Ecto neural progenitor cell (in vitro differentiated cells): ENCODE measurements around the gene FCGR2B.
"Not testable (repeated sequence)": the region's sequence is repeated elsewhere in the genome, so short reads cannot be mapped to it uniquely, and the experiment has no call there.

ENCODE experiments used
- DNase-seq: peaks from one replicate; pipeline ENCODE4 v3.0.0-alpha.2; 2018; ENCODE audit warnings: low spot score

The FCGR2B gene

GRCh38 chr1:161706113-161706481, 43.2 kb downstream of the FCGR2B start:
- DNase-seq = no peak

DNA sequence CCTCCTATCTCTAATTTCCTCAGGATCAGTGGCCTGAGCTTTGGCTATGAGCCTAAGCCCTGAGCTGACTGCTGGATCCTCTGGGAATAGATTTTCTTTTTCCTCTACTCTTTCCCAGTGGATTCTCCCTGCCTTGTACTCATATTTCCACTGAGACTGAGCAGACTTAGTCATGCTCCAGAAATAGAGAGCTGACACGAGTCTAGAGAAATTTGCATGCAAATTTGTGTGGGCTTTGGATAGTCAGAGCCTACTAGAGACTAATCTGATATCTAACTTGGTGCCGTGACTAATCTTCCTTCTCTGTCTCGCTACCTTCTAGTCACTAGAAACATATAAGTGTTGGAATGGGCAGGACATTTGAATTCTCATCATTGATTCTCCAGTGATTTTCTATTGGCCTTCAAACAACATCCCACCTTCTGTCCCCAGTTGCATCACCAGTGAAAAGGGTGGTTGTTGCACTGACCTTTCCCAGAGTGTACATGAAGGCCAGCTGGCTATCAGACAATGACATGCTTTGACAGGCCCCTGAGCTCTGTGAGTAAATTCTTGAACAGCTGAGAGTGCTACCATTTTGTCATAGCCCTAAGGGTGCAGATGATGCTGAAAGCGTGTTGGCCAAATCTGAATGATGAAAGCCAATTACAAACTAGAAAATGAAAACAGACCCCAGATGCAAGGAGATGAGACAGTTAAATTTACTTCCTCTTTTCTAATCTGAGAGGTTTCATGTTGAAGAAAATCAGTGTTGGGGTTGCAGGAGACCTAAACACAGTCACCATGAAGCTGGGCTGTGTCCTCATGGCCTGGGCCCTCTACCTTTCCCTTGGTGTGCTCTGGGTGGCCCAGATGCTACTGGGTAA, 43.8 kb downstream of the FCGR2B start, which contains the start of gene FCRLA:
Gene FCRLA (plus strand): TSS at position 748 of the 866 bp plus-strand sequence. CDS start 36 bp downstream, at position 784.
- no peak for DNase-seq

GRCh38 chr1:161707503-161707902, 44.6 kb downstream of the FCGR2B start:
- DNase-seq = no peak

DNA sequence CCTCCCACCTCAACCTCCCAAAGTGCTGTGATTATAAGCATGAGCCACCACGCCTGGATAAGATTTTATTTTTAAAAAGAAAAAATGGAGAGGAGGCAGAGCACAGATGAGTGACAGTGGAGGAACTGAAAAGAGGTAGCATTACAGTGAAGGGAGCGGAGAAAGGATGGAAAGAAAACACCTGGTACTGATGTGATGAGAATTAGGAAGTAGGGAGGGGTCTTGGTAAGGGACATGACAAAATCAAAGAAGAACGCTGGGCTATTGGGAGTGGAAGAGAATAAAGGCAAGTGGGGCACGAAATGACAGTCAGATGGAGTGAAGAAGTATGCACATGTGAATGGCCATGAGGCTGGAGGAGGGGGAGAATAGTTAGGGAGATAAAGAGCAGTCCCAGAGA, 46.4 kb downstream of the FCGR2B start:
- DNase-seq = no peak

DNA sequence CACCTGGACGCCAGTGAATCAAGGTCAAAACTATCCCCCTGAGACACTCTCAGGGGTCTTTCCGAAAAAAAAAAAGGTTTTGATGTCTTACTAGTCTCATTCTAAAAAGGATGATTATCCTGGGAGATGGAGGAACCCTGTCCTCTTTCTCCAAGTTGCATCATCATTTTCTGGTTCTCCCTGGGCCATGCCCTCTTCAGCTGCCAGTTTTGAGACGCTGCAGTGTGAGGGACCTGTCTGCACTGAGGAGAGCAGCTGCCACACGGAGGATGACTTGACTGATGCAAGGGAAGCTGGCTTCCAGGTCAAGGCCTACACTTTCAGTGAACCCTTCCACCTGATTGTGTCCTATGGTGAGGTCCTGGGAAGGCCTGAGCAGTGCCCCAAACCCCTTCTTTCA, 47.6 kb downstream of the FCGR2B start:
- DNase-seq = no peak

DNA sequence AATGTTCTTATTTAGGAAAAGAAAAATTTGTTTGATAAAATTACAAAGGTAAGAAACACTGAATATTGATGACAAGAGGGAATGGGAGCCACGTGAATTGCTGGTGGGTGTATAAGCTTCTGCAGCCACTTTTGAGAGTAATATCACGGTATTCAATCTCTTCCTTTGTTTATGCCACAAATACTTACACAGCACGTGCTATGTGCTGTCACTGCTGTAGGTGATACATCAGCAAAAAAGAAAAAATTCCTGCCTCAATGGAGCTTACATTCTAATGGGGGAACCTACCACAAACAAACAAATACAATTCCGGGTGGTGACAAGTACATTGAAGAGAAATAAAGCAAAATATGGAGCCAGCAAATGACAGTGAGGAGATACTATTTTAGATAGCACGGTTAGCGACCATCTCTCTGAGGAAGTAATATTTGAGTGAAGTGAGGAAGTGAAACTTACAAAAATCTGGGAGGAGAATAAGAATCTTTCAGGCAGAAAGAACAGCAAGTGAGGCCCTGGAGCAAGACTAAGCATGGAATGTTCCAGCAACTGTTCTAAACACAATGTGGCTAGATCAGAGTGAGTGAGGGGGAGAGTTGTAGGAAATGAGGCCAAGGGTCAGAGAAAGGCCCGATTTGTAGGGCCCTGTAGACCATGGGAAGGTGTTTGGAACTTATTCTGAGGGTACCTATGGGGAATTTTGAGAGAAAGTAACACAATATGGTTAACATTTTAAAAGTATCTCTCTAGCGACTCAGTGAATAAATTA, 55.8 kb downstream of the FCGR2B start:
- DNase-seq = no peak

DNA sequence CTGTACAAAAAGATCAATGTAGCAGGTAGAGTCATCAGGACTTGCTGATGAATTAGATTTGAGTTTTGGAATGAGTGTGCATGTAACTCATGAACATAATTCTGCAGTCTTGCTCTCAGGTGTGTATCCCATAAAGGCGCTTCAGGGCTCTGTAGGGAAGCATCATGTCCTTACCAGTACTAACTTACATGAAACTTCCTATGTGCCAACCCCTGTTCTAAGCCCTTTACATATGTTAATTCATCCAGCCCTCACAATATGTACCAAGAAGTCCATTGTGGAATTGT, 56.3 kb downstream of the FCGR2B start:
- no peak for DNase-seq

- DNase-seq = no peak
These were observed 57.5 kb downstream of the FCGR2B start for GRCh38 chr1:161720422-161720821.

GRCh38 chr1:161720956-161721737, 58.2 kb downstream of the FCGR2B start, which contains the start of gene FCRLB:
Gene FCRLB, plus strand, starts transcription at chr1:161721544. Its CDS starts 1,129 bp downstream, at chr1:161722673.
- DNase-seq = no peak

DNA sequence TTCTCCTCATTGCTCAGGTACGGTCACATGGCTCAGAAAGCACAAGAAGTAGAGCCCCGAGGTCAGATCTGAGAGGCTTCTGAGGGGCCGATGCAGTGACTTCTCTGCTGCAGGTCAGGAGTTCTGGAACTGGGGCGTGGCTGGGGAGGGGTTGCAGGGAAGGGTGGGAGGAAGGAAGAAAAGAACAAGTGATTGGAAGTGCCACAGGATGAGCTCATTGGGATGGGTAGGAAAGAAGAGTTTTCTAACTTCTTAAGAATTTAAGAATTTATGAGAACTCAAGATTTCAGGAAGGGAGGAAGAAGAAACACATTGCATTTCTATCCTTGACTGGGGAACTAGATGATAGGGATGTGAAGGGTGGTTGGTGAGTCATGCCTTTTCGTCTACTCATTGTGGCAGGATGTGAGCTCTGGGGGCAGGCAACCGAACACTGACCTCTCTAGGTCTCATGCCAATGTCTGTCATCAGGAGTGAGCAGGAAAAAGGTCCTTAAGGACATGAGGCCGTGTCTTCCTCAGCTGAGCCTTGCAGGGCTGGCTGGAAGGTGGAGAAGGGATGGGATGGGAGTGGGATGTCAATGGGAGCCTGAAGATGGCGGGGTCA, 58.9 kb downstream of the FCGR2B start:
- no peak for DNase-seq

GRCh38 chr1:161722406-161722805, 59.5 kb downstream of the FCGR2B start:
- no peak for DNase-seq

DNA sequence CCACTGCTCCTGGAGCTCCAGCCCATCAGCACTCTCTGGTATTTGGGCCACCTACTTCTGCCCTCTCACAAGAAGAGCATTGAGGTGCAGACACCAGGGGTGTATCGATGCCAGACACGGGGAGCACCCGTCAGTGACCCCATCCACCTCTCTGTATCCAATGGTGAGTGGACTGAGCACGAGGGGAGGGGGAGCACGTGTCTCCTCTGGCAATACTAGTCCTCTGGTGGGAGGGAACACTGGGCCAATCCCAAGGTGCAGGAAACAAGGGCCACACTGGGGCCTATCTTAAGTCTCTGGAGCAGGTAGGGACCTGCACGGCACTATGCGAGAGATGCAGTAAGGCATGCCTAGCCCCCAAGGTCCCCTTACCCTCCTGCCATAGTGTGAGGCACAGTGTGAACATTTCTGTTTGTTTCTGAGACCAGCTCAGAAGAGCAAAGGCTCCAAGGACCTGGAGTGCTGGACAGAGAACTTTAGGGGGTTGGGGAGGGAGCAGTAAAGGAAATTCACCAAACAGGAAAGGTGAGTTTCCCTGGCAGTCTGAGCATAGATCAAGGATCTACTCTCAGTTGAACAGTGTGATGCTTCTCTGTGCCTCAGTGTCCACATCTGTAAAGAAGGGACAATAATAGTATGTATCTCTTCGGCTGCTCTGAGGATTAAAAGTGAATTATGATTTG, 60.7 kb downstream of the FCGR2B start:
- DNase-seq = no peak

DNA sequence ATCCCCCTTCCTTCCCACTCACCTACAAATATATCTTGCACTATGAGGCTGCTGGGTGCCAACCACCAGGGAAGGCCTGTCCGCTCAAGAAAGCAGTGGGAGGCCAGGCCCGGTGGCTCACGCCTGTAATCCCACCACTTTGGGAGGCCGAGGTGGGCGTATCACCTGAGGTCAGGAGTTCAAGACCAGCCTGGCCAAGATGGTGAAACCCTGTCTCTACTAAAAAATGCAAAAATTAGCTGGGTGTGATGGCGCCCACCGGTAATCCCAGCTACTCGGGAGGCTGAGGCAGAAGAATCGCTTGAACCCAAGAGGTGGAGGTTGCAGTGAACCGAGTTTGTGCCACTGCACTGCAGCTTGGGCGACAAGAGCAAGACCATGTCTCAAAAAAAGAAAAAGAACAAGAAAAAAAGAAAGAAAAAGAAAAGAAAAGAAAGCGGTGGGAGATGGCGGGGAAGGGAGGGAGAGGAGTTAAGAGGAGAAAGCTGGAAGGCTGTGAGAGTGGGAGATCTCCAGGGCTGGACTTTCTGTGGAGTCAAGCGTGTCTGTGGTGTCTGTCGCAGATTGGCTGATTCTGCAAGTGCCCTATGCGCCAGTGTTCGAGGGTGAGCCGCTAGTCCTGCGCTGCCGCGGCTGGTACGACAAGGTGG, 62.4 kb downstream of the FCGR2B start:
- DNase-seq = not testable (repeated sequence)

DNA sequence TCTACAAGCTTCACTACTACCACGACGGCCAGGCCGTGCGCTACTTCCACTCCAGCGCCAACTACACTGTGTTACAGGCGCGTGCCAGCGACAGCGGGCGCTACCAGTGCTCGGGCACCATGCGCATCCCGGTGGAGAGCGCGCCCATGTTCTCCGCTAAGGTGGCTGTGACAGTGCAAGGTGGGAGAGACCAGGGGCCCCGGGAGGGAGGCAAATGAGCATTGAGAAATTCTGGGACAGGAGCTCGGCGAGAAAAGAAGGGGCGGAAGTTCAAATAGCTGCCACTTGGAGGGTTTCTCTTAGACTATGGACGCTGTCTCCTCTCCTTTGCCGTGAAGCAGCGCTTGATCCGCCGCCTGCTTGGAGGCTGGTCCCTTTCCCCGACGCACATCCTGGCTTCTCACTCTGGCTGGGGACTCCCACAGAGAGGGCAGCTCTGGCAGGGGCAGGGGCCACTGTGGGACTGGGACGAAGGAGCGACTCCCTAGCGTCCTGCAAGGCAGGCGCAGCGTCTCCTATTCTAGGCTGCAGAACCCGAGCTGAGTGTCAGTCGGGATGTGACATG, 63.0 kb downstream of the FCGR2B start:
- peak; percentile 73 for DNase-seq

- DNase-seq = peak; percentile 88
These were observed 63.7 kb downstream of the FCGR2B start for GRCh38 chr1:161726473-161727255.

GRCh38 chr1:161727256-161727924, 64.4 kb downstream of the FCGR2B start:
- no peak for DNase-seq
